ENCODE measurements around the gene RAB11FIP4.

Gene RAB11FIP4

GRCh38 chr17:31427684-31428083 lies 36.2 kb downstream of the RAB11FIP4 start:
- no peak overlapping the region for H3K4me3 ChIP-seq (ENCODE audit: low read length)
- TF ChIP-seq CTCF (IDR thresholded peaks at IDR 0.05; ENCODE audit: insufficient read depth, low read depth, low read length, missing control alignments) = no peak
- no peak for DNase-seq (ENCODE audit: low read depth)

- TF ChIP-seq CTCF (IDR thresholded peaks at IDR 0.05; ENCODE audit: insufficient read depth, low read depth, low read length, missing control alignments) = no peak
- no peak overlapping the region for H3K4me3 ChIP-seq (ENCODE audit: low read length)
- DNase-seq (ENCODE audit: low read depth) = no peak
Measured at GRCh38 chr17:31428111-31428510, 36.6 kb downstream of the RAB11FIP4 start.

- no peak for TF ChIP-seq CTCF (IDR thresholded peaks at IDR 0.05; ENCODE audit: insufficient read depth, low read depth, low read length, missing control alignments)
- no peak for DNase-seq (ENCODE audit: low read depth)
- no peak overlapping the region for H3K4me3 ChIP-seq (ENCODE audit: low read length)
Measured at GRCh38 chr17:31428512-31428911, 37.0 kb downstream of the RAB11FIP4 start.

GRCh38 chr17:31431098-31431851 lies 39.8 kb downstream of the RAB11FIP4 start:
- DNase-seq (ENCODE audit: low read depth) = no peak
- H3K4me3 ChIP-seq (ENCODE audit: low read length) = no peak overlapping the region
- TF ChIP-seq CTCF (IDR thresholded peaks at IDR 0.05; ENCODE audit: insufficient read depth, low read depth, low read length, missing control alignments) = no peak

GRCh38 chr17:31431852-31432658 lies 40.6 kb downstream of the RAB11FIP4 start:
- TF ChIP-seq CTCF (IDR thresholded peaks at IDR 0.05; ENCODE audit: insufficient read depth, low read depth, low read length, missing control alignments) = no peak
- no peak overlapping the region for H3K4me3 ChIP-seq (ENCODE audit: low read length)
- DNase-seq (ENCODE audit: low read depth) = no peak

- no peak for DNase-seq (ENCODE audit: low read depth)
Measured at GRCh38 chr17:31433091-31433790, 41.8 kb downstream of the RAB11FIP4 start.

More at GRCh38 chr17:31433091-31433790, 41.8 kb downstream of the RAB11FIP4 start:
- H3K4me3 ChIP-seq (ENCODE audit: low read length) = no peak overlapping the region
- TF ChIP-seq CTCF (IDR thresholded peaks at IDR 0.05; ENCODE audit: insufficient read depth, low read depth, low read length, missing control alignments) = no peak
